Sigmoid colon (tissue), 7 donors: ENCODE measurements around the gene RAB3C. TPM values are rescaled to one million over a fixed set of nuclear protein-coding genes. Genes with fewer than 3 reads are reported as not detected.

Source experiments
- DNase-seq: peaks from one replicate; pipeline ENCODE4 v3.0.0-alpha.2; 2019
- H3K27ac ChIP-seq, 4 donors: fragments of 200-600 bp; sonication (generic); one replicate each; pipeline ENCODE4 v1.5.1; 2016 to 2019; ENCODE audit warnings: mild to moderate bottlenecking in 1 of 4
- H3K27me3 ChIP-seq, 3 donors: fragments of 200-600 bp; sonication (generic); one replicate each; pipeline ENCODE4 v1.5.1; 2019; ENCODE audit warnings: mild to moderate bottlenecking in 1 of 3
- H3K36me3 ChIP-seq, 4 donors: fragments of 200-600 bp; sonication (generic); one replicate each; pipeline ENCODE4 v1.5.1; 2016 to 2019
- H3K4me1 ChIP-seq, 4 donors: fragments of 200-600 bp; sonication (generic); one replicate each; pipeline ENCODE4 v1.5.1; 2017 to 2019
- H3K4me3 ChIP-seq, 4 donors: fragments of 200-600 bp; sonication (generic); one replicate each; pipeline ENCODE4 v1.5.1; 2017 to 2019; ENCODE audit warnings: mild to moderate bottlenecking in 2 of 4, moderate library complexity in 1 of 4
- H3K9me3 ChIP-seq, 4 donors: fragments of 200-600 bp in 3 of 4; sonication (generic) in 3 of 4; one replicate each; pipeline versions ENCODE4 v1.5.1 to v1.6.1; 2013 to 2019
- EP300 ChIP-seq, 4 donors: sonication (generic); formaldehyde crosslinking; IDR thresholded peaks; one replicate each; pipeline ENCODE4 v1.6.1; 2017; ENCODE audit warnings: antibody characterized with exemption in 4 of 4
- POLR2A ChIP-seq, 2 donors: fragments of 450-650 bp; IDR thresholded peaks; one replicate each; pipeline ENCODE4 v1.6.1; 2016; ENCODE audit warnings: antibody characterized with exemption in 2 of 2, mild to moderate bottlenecking in 2 of 2, moderate library complexity in 2 of 2
- POLR2AphosphoS5 ChIP-seq, 4 donors: sonication (generic); formaldehyde crosslinking; IDR thresholded peaks; one replicate each; pipeline ENCODE4 v1.6.1; 2017; ENCODE audit warnings: antibody characterized with exemption in 4 of 4
- WGBS, 2 donors: extraction: QIAGEN DNeasy Blood & Tissue Kit; methylation state at CpG; one replicate each; pipeline ENCODE4 v1.1.7; 2013; 5-methylcytosine and 5-hydroxymethylcytosine counted together
- intact Hi-C: fragments of 100-400 bp; cut with DNase I; formaldehyde crosslinking; loops from one replicate; pipeline ENCODE4 v1.15.1; 2023
- polyA plus RNA-seq, 3 donors: library from polyadenylated mRNA; stranded (reverse); fragments of 200-250 nt; gene quantifications; one replicate each; pipeline ENCODE4 v1.2.3, GENCODE V29; 2013
- total RNA-seq, 4 donors: library from RNA; depleted of rRNA; stranded (reverse); fragments of >200 nt; gene quantifications; one replicate each; pipeline ENCODE4 v1.1.0, GENCODE V29; 2016
- TF ChIP-seq, protein P1 (sequence below), 4 experiments: fragments of 450-650 bp in 3 of 4; fragments of 200-600 bp in 1 of 4; IDR thresholded peaks; one replicate each; pipeline ENCODE4 v1.5.1; 2016 to 2019; ENCODE audit warnings: antibody characterized with exemption in 4 of 4, mild to moderate bottlenecking in 3 of 4, moderate library complexity in 2 of 4
- donor health status: healthy with polysubstance abuse.
- donor health status: Bipolar disorder and iron deficiency.
- donor health status: healthy.

RAB3C gene
- total and polyA plus RNA-seq, 7 donors: under 0.01 to 17.6 (median 2.4) TPM; not detected in 1

DNA sequence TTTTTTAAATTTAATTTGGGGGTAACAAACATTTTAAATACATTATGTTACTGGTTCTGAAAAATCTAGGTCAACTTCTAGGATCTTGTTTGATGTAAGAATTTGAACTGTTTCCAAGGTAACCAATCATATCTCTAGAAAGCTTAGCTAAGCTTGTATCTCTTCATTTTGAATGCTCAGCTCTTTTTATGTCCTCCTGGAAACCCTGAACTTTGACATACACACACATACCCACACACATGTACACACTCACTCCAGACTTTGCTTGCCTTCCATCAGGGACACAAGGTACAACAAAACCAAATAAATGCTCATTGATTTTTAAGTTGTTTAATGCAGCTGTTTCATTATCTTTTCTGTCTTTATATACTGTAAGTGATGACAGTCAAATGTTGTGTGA lies 178.5 kb downstream of the RAB3C start:
- Histone ChIP-seq H3K4me3 (no peak overlapping the region), H3K36me3 (no peaks in the 10 kb centered on the region), H3K9me3 (no peaks in the 10 kb centered on the region), H3K27me3 (no peaks in the 10 kb centered on the region), H3K27ac (no peak overlapping the region), H3K4me1 (peaks cover 0 to 4% (median 0%) of the 10 kb centered on the region in 4 donors)
- TF ChIP-seq POLR2A (IDR thresholded peaks at IDR 0.05) (no peak), POLR2AphosphoS5 (IDR thresholded peaks at IDR 0.05) (no peak)
- intact Hi-C loops: no loop called here
- no peak for DNase-seq

GRCh38 chr5:58763390-58763789 lies 180.5 kb downstream of the RAB3C start:
- H3K36me3 ChIP-seq: no peaks in the 10 kb centered on the region
- DNase-seq: no peak
- H3K9me3 ChIP-seq: no peaks in the 10 kb centered on the region
- TF ChIP-seq, protein P1, sequence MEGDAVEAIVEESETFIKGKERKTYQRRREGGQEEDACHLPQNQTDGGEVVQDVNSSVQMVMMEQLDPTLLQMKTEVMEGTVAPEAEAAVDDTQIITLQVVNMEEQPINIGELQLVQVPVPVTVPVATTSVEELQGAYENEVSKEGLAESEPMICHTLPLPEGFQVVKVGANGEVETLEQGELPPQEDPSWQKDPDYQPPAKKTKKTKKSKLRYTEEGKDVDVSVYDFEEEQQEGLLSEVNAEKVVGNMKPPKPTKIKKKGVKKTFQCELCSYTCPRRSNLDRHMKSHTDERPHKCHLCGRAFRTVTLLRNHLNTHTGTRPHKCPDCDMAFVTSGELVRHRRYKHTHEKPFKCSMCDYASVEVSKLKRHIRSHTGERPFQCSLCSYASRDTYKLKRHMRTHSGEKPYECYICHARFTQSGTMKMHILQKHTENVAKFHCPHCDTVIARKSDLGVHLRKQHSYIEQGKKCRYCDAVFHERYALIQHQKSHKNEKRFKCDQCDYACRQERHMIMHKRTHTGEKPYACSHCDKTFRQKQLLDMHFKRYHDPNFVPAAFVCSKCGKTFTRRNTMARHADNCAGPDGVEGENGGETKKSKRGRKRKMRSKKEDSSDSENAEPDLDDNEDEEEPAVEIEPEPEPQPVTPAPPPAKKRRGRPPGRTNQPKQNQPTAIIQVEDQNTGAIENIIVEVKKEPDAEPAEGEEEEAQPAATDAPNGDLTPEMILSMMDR (IDR thresholded peaks at IDR 0.05): no peak
- TF ChIP-seq EP300 (IDR thresholded peaks at IDR 0.05) (no peak), POLR2A (IDR thresholded peaks at IDR 0.05) (no peak), POLR2AphosphoS5 (IDR thresholded peaks at IDR 0.05) (no peak)
- intact Hi-C loops: no loop called here
- H3K27ac ChIP-seq: no peak overlapping the region
- no peaks in the 10 kb centered on the region for H3K27me3 ChIP-seq
- H3K4me3 ChIP-seq: no peak overlapping the region
- H3K4me1 ChIP-seq: peaks cover 0 to 4% (median 0%) of the 10 kb centered on the region in 4 donors

DNA sequence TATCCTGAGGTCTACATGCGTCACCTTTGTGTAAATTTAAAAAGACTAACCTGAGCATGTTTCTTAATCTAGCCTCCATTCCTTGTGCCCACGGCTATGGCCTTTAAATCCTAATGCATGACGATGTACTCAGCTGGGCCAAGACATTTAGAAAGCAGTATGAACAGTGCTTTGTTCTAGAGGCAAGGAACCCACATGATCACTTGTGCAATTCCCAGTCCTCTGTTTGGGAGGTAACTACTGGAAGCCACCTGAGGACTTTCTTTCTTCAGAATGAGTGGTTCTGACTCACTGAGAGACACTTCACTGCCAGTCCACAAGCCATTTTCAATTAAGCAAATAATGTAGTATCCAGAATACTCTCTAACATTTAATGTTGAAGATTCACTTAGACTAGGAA lies 181.3 kb downstream of the RAB3C start:
- Histone ChIP-seq H3K27me3 (no peaks in the 10 kb centered on the region), H3K36me3 (no peaks in the 10 kb centered on the region), H3K27ac (no peak overlapping the region), H3K4me3 (no peak overlapping the region), H3K4me1 (peaks cover 0 to under 1% (median 0%) of the 10 kb centered on the region in 4 donors), H3K9me3 (no peaks in the 10 kb centered on the region)
- DNase-seq: no peak
- intact Hi-C loops: no loop called here
- TF ChIP-seq, protein P1 (IDR thresholded peaks at IDR 0.05): no peak
- TF ChIP-seq EP300 (IDR thresholded peaks at IDR 0.05): no peak
- no peak for TF ChIP-seq POLR2AphosphoS5 (IDR thresholded peaks at IDR 0.05)
- TF ChIP-seq POLR2A (IDR thresholded peaks at IDR 0.05): no peak
- 93% methylated on average over 3 of the region's 3 CpGs for WGBS, 2 donors

GRCh38 chr5:58765058-58765457 lies 182.2 kb downstream of the RAB3C start:
- Histone ChIP-seq H3K4me1 (no peaks in the 10 kb centered on the region), H3K4me3 (no peak overlapping the region), H3K27me3 (no peaks in the 10 kb centered on the region), H3K36me3 (no peaks in the 10 kb centered on the region), H3K27ac (no peak overlapping the region), H3K9me3 (no peaks in the 10 kb centered on the region)
- intact Hi-C loops: no loop called here
- DNase-seq: no peak
- WGBS, 2 donors: 72 to 85% methylated on average over 2 of the region's 2 CpGs
- TF ChIP-seq, protein P1 (IDR thresholded peaks at IDR 0.05): no peak
- TF ChIP-seq POLR2A (IDR thresholded peaks at IDR 0.05): no peak

GRCh38 chr5:58767104-58767503 lies 184.2 kb downstream of the RAB3C start:
- no peaks in the 10 kb centered on the region for H3K36me3 ChIP-seq
- H3K4me1 ChIP-seq: no peaks in the 10 kb centered on the region
- no peak overlapping the region for H3K4me3 ChIP-seq
- intact Hi-C loops: no loop called here
- DNase-seq: no peak
- TF ChIP-seq POLR2A (IDR thresholded peaks at IDR 0.05): no peak
- H3K9me3 ChIP-seq: no peaks in the 10 kb centered on the region
- no peak overlapping the region for H3K27ac ChIP-seq
- no peaks in the 10 kb centered on the region for H3K27me3 ChIP-seq

DNA sequence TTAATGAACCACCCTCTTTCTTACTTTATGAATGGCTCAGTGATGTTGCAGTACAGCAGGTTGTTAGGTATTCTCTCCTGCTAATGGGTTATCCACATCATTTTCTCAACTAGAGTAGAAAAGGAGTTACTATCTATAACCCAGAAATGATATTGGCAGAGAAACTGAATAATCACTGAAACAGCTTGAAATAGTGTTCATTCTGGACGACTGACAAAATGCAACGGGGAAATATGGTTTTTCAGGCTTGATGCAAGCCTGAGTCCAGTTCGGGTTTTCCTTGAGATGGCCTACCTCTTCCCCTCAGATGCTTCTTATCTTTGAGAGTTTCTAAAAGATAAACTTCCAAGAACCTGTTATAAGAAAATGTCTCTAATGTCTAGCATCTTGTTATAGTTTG lies 187.3 kb downstream of the RAB3C start:
- no peaks in the 10 kb centered on the region for H3K9me3 ChIP-seq
- H3K4me3 ChIP-seq: no peak overlapping the region
- H3K36me3 ChIP-seq: no peaks in the 10 kb centered on the region
- no peaks in the 10 kb centered on the region for H3K4me1 ChIP-seq
- no peak for DNase-seq
- H3K27me3 ChIP-seq: no peaks in the 10 kb centered on the region
- no peak overlapping the region for H3K27ac ChIP-seq
- 85 to 90% methylated on average over 3 of the region's 3 CpGs for WGBS, 2 donors
- TF ChIP-seq POLR2A (IDR thresholded peaks at IDR 0.05) (no peak), POLR2AphosphoS5 (IDR thresholded peaks at IDR 0.05) (no peak), EP300 (IDR thresholded peaks at IDR 0.05) (no peak)
- TF ChIP-seq, protein P1 (IDR thresholded peaks at IDR 0.05): no peak
- intact Hi-C loops: no loop called here
